Occipital lobe (tissue), 2 donors: Measurements from ENCODE around the gene MYH7. TPM values are rescaled to one million over a fixed set of nuclear protein-coding genes. Genes with fewer than 3 reads are reported as not detected.
"Not testable (repeated sequence)": the region's sequence is repeated elsewhere in the genome, so short reads cannot be mapped to it uniquely, and the experiment has no call there.

Experiments used
- DNase-seq: peaks from one replicate; lab custom pipeline; 2025; lab: John Stamatoyannopoulos, UW
- total RNA-seq: library from RNA; depleted of rRNA; stranded (reverse); fragments of >200 nt; gene quantifications from one replicate; pipeline ENCODE4 v1.2.3, GENCODE V29; 2014

Gene MYH7
- 0.31 TPM for total RNA-seq

GRCh38 chr14:23435543-23436326, at the start of gene MYH7:
TSS of gene MYH7 (minus strand) at chr14:23435660. CDS start at chr14:23433732, 1,928 bp downstream.
- no peak for DNase-seq

DNA sequence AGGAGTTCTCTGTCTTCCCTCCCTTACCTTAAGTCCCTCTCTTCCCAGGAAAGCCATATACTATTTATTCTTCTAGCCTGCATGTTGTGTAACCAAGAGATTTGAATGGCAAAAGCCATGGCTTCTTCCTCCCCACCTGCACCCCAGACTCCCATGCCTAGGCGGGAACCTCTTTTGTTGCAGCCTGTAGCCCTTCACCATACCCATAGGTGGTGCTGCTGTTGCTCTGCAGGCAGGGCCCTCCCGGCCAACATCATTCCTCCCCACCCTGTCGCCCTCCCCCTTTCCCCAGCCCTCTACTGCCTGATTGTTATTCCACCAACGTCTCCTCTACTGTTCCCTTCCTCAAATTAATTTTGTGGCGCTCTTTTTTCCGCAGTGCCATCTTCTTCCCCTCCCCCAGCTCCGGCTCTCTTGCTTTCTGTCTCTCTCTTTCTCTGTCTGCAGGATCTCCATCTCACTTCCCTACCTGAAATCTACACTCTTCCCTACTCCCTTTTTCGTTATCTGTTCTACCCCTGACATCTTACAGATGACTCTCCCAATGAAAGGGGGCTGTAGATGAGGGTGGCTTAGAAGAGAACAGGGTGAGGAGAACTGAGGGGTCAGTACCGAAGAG, 47.9 kb upstream of the MYH7 start:
- peak; percentile 73 for DNase-seq

DNA sequence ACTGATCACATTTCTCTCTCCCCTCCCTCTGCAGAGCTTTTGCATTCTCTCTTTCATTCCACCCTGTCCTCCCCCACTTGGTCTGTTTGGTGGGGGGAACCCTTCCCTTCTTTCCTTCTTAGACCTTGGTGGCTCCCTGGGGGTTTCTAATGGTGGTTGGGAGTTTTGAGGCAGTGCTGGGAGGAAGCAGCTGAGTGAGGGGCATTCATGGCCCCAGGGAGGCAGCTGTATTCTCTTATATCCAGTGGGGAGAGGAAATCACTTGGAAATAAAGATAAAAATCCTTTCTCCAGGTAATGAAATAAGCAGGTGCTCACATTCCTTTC, 47.3 kb upstream of the MYH7 start:
- no peak for DNase-seq

DNA sequence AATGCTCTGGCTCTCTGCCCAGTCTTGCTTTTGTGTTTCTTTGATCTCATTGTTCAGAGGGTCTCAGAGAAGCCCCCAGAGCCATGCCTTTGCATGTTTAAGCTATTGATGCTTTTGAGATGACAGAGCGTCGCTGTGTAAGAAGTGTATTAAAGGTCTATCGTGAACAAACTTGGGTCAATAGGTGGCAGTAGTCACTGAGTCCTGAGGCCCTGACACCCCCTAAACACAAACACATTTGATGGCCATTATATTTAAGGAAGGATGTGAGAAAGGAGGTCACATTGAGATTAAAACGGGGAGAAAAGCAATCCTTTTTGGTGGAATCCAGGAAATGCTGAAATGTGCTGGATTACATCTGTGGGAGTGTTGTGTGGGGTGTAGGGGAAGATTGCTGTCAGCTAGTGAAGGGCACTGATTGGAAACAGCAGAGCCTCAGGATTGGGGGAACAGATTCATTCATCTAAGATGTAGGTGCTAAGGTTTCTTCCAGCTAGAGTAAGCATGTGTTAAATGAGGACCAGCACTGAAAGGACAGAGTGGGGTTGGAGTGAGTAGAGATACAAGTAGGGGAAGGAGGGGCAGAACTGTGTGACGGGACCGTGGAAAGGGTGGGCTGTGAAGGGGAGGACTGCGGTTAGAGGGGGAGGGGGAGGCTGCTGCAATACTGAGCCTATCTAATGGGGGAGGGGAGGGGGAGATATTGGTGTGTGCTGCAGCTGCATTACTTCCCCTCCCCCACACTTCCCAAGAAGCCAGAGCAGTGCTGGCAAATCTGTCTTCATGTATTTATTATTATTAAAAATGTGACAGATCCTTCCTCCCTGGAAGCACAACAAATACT, 46.7 kb upstream of the MYH7 start:
- DNase-seq: no peak

- DNase-seq: no peak
These were observed 46.0 kb upstream of the MYH7 start for GRCh38 chr14:23481362-23481970.

GRCh38 chr14:23478109-23478759, 42.8 kb upstream of the MYH7 start:
- DNase-seq: no peak

GRCh38 chr14:23470947-23471346, 35.5 kb upstream of the MYH7 start:
- DNase-seq: no peak

DNA sequence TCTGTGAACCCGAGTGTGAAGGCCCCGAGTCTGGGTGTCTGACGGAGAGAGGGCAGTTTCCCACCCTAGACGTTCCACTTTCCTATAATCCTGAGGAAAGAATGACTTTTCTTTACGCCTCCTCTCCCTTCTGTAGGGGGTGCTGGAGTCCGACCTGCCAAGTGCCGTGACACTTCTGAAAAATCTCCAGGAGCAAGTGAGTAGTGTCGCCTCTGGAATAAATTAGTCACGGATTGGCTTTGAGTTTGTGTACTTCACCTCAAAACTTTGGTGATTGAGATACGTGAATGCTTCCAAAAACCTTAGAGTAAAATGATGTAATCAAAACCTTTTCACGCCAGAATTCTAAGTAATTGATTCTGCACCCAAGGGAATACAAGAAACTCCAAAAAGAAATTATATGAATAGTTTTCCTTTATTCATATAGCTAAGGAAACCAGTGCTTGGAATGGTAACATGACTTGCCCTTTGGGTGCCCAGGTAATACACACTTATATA, 34.5 kb upstream of the MYH7 start:
- no peak for DNase-seq

DNA sequence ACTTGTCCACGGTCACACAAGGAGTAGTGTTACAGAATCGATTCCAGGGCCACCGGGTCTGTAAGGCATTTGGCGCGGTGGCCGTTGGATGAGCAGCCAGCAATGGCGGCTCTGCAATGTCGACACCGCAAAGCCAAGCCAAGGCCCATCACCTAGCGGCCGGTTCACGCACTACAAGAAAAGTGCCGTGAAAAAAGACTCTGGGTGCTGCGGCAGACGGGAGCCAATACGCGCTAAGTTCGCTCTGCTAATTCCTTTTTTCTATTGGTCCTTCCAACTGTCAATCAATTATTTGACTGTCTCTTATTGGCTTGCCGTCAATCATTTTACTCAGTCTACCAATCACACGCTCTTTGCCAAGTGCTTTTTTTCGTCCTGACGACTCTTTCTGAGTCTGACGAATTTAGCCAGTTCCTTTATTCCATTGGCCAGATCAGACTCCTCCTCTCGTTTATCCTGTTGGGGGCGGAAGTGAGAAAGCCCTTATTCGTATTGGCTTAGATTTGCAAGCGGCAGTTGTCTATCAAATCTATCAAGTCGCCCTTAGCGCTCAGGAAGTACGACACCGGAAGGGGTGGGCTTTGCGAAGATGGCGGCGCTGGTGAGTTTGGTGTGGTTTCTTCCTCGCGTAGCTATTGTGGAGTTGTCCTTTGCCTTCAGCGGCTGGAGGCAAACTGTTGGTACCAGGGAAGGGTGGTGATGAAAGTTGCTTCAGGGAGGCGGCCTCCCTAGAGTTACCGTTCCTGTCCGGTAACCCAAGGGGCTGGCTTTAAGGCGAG, 33.9 kb upstream of the MYH7 start, which contains the start of gene NGDN:
TSS of gene NGDN (plus strand) at position 577 of the 779 bp plus-strand sequence. CDS start at position 590, 13 bp downstream.
- peak; percentile 94 for DNase-seq

GRCh38 chr14:23468704-23469126, 33.3 kb upstream of the MYH7 start:
- no peak for DNase-seq

- DNase-seq: no peak
These were observed 29.8 kb upstream of the MYH7 start for GRCh38 chr14:23465261-23465660.

DNA sequence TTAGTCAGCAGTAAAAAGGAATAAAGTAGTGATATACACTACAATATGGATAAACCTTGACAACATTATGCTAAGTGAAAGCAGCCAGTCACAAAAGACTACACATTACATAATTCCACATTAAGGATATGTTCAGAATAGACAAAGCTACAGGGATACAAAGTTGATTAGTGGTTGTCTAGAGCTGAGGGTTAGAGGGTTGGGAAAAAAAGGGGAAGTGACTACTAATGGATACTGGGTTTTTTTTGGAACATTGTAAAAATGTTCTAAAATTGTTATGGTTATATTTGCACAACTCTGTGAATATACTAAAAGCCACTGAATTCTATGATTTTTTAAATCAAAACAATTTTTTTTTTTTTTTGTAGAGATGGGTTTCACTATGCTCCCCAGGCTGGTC, 29.2 kb upstream of the MYH7 start:
- no peak for DNase-seq

DNA sequence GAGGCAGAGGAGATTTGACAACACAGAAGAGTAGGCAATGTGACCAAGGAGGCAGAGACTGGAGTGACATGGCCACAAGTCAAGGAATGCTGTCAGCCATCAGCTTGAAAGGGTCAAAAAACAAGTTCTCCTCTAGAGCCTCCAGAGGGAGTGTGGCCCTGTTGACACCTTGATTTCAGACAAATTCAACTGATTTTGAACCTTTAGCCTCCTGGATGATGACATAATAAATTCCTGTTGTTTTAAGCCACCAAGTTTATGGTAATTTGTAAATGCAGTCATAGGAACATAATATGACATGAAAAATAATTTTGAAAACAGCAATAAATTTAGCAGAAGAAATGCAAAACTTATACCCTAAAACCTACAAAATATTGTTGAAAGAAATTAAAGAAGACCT, 25.5 kb upstream of the MYH7 start:
- DNase-seq: no peak

GRCh38 chr14:23457587-23458445, 22.4 kb upstream of the MYH7 start:
- no peak for DNase-seq

GRCh38 chr14:23456883-23457586, 21.6 kb upstream of the MYH7 start:
- not testable (repeated sequence) for DNase-seq

DNA sequence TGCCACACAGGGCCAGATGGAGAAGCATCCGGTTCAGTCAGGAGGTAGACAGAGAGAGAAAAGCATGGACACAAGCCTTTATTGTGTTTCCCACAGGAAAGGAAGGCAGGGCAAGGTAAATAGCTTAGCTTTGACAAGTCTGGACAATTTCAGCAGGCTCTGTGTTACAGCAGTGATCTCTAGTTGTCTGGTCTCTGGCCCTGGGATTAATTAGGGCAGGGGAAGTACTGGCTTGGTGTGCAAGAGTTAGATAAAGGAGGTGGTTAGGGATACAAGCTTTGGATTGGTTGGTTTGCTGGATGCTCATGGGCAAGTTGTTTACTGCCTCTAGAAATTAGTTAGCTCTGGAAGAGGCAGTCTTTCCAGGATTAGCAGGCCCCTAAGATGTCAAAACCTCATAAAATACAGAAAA, 19.0 kb upstream of the MYH7 start:
- DNase-seq: no peak

GRCh38 chr14:23452237-23452636, 16.8 kb upstream of the MYH7 start:
- no peak for DNase-seq

DNA sequence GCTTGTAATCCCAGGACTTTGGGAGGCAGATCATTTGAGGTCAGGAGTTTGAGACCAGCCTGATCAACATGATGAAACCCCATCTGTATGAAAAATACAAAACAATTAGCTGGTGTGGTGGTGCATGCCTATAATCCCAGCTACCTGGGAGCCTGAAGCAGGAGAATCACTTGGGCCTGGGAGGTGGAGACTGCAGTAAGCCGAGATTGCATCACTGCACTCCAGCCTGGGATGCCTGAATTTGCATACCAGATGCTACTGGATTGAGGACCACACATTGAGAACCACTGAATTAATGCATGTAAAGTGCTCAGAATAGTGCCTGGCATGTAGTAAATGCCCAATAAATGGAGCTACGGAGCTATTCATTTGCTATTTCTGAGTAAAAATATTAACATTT, 14.9 kb upstream of the MYH7 start:
- no peak for DNase-seq

DNA sequence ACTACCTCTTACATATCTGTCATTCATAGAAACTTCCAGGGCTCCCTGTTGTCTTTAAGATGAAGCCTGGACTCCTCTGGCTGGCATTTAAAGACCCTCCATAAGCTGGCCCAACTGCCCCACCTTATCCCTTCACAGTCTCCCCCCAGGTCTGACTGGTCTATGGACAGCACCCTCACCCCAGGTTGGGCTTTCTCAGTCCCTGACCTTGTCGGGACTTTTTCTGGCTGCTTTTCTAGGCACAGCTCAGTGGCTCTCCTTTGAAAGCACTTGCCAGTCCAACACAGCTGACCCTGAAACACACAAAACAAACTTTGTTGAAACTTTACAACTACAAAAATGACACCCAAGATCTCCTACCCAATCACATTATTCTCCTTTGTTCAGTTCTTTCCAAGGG, 13.9 kb upstream of the MYH7 start:
- no peak for DNase-seq
